ENCODE results near the gene BMAL1. TPM values are rescaled to one million over a fixed set of nuclear protein-coding genes. Genes with fewer than 3 reads are reported as not detected.

BMAL1 gene
- total RNA-seq, 1 donor from 2014 or later = 26.5 TPM

- H3K4me3 ChIP-seq = no peak overlapping the region
- Mint-ChIP-seq H3K36me3 (no peaks in the 10 kb centered on the region), H3K4me3 (no peak overlapping the region), H3K9me3 (no peaks in the 10 kb centered on the region), H3K27me3 (ENCODE audit: insufficient read depth, low read depth) (peaks cover 11% of the 10 kb centered on the region), H3K27ac (no peak overlapping the region), H3K4me1 (no peaks in the 10 kb centered on the region)
- H3K27ac ChIP-seq = no peak overlapping the region
- no peak for DNase-seq (ENCODE audit: low spot score)
- H3K79me2 ChIP-seq (ENCODE audit: low read depth) = no peaks in the 10 kb centered on the region
- peaks cover 56% of the 10 kb centered on the region for H3K27me3 ChIP-seq
- H3K9ac ChIP-seq = no peak overlapping the region
- no peak overlapping the region for H2AFZ ChIP-seq (replicated peaks)
- no peaks in the 10 kb centered on the region for H3F3A ChIP-seq (ENCODE audit: low read depth)
- H3K36me3 ChIP-seq = no peaks in the 10 kb centered on the region
- no peaks in the 10 kb centered on the region for H3K9me3 ChIP-seq (ENCODE audit: low read depth)
- no peak for TF ChIP-seq EZH2phosphoT487 (IDR thresholded peaks at IDR 0.05)
- no peak for TF ChIP-seq EZH2 (IDR thresholded peaks at IDR 0.05)
- TF ChIP-seq CTCF (IDR thresholded peaks at IDR 0.05) = no peak
- H4K20me1 ChIP-seq (ENCODE audit: low read depth) = no peaks in the 10 kb centered on the region
- no peaks in the 10 kb centered on the region for H3K4me1 ChIP-seq
- H3K4me2 ChIP-seq = no peak overlapping the region
Observed at GRCh38 chr11:13268791-13269190, 8.8 kb upstream of the BMAL1 start.

GRCh38 chr11:13269775-13270174 lies 7.8 kb upstream of the BMAL1 start:
- H3K4me3 Mint-ChIP-seq = no peak overlapping the region
- no peaks in the 10 kb centered on the region for H3K4me1 Mint-ChIP-seq
- Histone ChIP-seq H3K9ac (no peak overlapping the region), H3K9me3 (ENCODE audit: low read depth) (no peaks in the 10 kb centered on the region), H2AFZ (replicated peaks) (no peak overlapping the region), H3K4me1 (no peaks in the 10 kb centered on the region), H4K20me1 (ENCODE audit: low read depth) (no peaks in the 10 kb centered on the region), H3K4me3 (no peak overlapping the region), H3K27me3 (peaks cover 66% of the 10 kb centered on the region), H3K36me3 (no peaks in the 10 kb centered on the region), H3K4me2 (no peak overlapping the region), H3F3A (ENCODE audit: low read depth) (no peaks in the 10 kb centered on the region), H3K27ac (no peak overlapping the region), H3K79me2 (ENCODE audit: low read depth) (no peaks in the 10 kb centered on the region)
- peaks cover 12% of the 10 kb centered on the region for H3K27me3 Mint-ChIP-seq (ENCODE audit: insufficient read depth, low read depth)
- H3K27ac Mint-ChIP-seq = no peak overlapping the region
- H3K36me3 Mint-ChIP-seq = no peaks in the 10 kb centered on the region
- no peaks in the 10 kb centered on the region for H3K9me3 Mint-ChIP-seq
- TF ChIP-seq EZH2 (IDR thresholded peaks at IDR 0.05) (no peak), CTCF (IDR thresholded peaks at IDR 0.05) (no peak), EZH2phosphoT487 (IDR thresholded peaks at IDR 0.05) (no peak)
- DNase-seq (ENCODE audit: low spot score) = no peak

GRCh38 chr11:13271060-13271693 lies 6.4 kb upstream of the BMAL1 start:
- Histone ChIP-seq H3K27me3 (peaks cover 80% of the 10 kb centered on the region), H2AFZ (replicated peaks) (no peak overlapping the region), H3K9ac (no peak overlapping the region), H3F3A (ENCODE audit: low read depth) (peaks cover 4% of the 10 kb centered on the region), H3K36me3 (no peaks in the 10 kb centered on the region), H3K4me2 (no peak overlapping the region), H3K9me3 (ENCODE audit: low read depth) (no peaks in the 10 kb centered on the region), H3K4me1 (no peaks in the 10 kb centered on the region), H4K20me1 (ENCODE audit: low read depth) (no peaks in the 10 kb centered on the region), H3K4me3 (no peak overlapping the region), H3K27ac (no peak overlapping the region), H3K79me2 (ENCODE audit: low read depth) (no peaks in the 10 kb centered on the region)
- Mint-ChIP-seq H3K36me3 (no peaks in the 10 kb centered on the region), H3K4me3 (no peak overlapping the region), H3K9me3 (no peaks in the 10 kb centered on the region), H3K27me3 (ENCODE audit: insufficient read depth, low read depth) (peaks cover 22% of the 10 kb centered on the region), H3K4me1 (peaks cover 3% of the 10 kb centered on the region), H3K27ac (no peak overlapping the region)
- DNase-seq (ENCODE audit: low spot score) = no peak
- TF ChIP-seq CTCF (IDR thresholded peaks at IDR 0.05) = no peak

Data from neural progenitor cell (in vitro differentiated cells).